H9 (cell line): ENCODE measurements around the gene FAM227A. TPM values are rescaled to one million over a fixed set of nuclear protein-coding genes. Genes with fewer than 3 reads are reported as not detected.

Experiments used
- DNase-seq: peaks from one replicate; pipeline ENCODE4 v3.0.0-alpha.2; 2017
- H2AFZ ChIP-seq: one replicate; pipeline ENCODE4 v1.6.1; 2013; ENCODE audit warnings: mild to moderate bottlenecking, low read length, control low read depth, moderate library complexity
- H2AK5ac ChIP-seq: 2 replicates; pipeline ENCODE4 v1.6.1; 2013; ENCODE audit warnings: low read length, control low read depth, mixed read lengths; ENCODE audit not compliant: insufficient read length
- H2BK120ac ChIP-seq: one replicate; pipeline ENCODE4 v1.6.1; 2013; ENCODE audit warnings: low read depth, mild to moderate bottlenecking, low read length, control low read depth, inconsistent platforms; ENCODE audit not compliant: poor library complexity, severe bottlenecking
- H2BK12ac ChIP-seq: 2 replicates; pipeline ENCODE4 v1.6.1; 2013; ENCODE audit warnings: low read length, control low read depth, mixed read lengths, low read depth; ENCODE audit not compliant: insufficient read length
- H2BK15ac ChIP-seq: 2 replicates; pipeline ENCODE4 v1.6.1; 2013; ENCODE audit warnings: low read depth, low read length, control low read depth
- H2BK20ac ChIP-seq: one replicate; pipeline ENCODE4 v1.6.1; 2013; ENCODE audit warnings: low read depth, mild to moderate bottlenecking, low read length, control low read depth, inconsistent platforms; ENCODE audit not compliant: poor library complexity, severe bottlenecking
- H2BK5ac ChIP-seq: 2 replicates; pipeline ENCODE4 v1.6.1; 2013; ENCODE audit warnings: low read length, control low read depth, mixed read lengths; ENCODE audit not compliant: insufficient read length
- H3K14ac ChIP-seq: 2 replicates; pipeline ENCODE4 v1.6.1; 2013; ENCODE audit warnings: low read length, control low read depth; ENCODE audit not compliant: insufficient read depth
- H3K18ac ChIP-seq: 2 replicates; pipeline ENCODE4 v1.6.1; 2013; ENCODE audit warnings: low read depth, mild to moderate bottlenecking, mixed read lengths, low read length, control low read depth; ENCODE audit not compliant: insufficient read length
- H3K23ac ChIP-seq: 2 replicates; pipeline ENCODE4 v1.6.1; 2013; ENCODE audit warnings: low read length, control low read depth, mixed read lengths, low read depth; ENCODE audit not compliant: insufficient read length
- H3K23me2 ChIP-seq: 2 replicates; pipeline ENCODE4 v1.6.1; 2013; ENCODE audit warnings: low read depth, mild to moderate bottlenecking, mixed read lengths, low read length, control low read depth; ENCODE audit not compliant: insufficient read length, poor library complexity, severe bottlenecking
- H3K27ac ChIP-seq: 2 replicates; pipeline ENCODE4 v1.5.1; 2013; ENCODE audit warnings: low read length, control low read depth, mixed read lengths, low read depth; ENCODE audit not compliant: insufficient read length
- H3K27me3 ChIP-seq: 2 replicates; pipeline ENCODE4 v1.6.1; 2013; ENCODE audit warnings: low read length, control low read depth, inconsistent platforms; ENCODE audit not compliant: insufficient read depth
- H3K4ac ChIP-seq: 2 replicates; pipeline ENCODE4 v1.6.1; 2013; ENCODE audit warnings: low read depth, mild to moderate bottlenecking, control low read depth, inconsistent platforms, low read length, moderate library complexity
- H3K4me1 ChIP-seq: 2 replicates; pipeline ENCODE4 v1.6.1; 2013; ENCODE audit warnings: low read length, control low read depth, inconsistent platforms; ENCODE audit not compliant: insufficient read depth
- H3K4me2 ChIP-seq: 2 replicates; pipeline ENCODE4 v1.6.1; 2013; ENCODE audit warnings: low read length, control low read depth, mixed read lengths; ENCODE audit not compliant: insufficient read length, insufficient read depth
- H3K56ac ChIP-seq: 2 replicates; pipeline ENCODE4 v1.6.1; 2013; ENCODE audit warnings: low read depth, mild to moderate bottlenecking, mixed read lengths, low read length, control low read depth; ENCODE audit not compliant: insufficient read length
- H3K79me1 ChIP-seq: 2 replicates; pipeline ENCODE4 v1.6.1; 2013; ENCODE audit warnings: low read depth, mild to moderate bottlenecking, moderate library complexity, low read length, control low read depth, inconsistent platforms; ENCODE audit not compliant: insufficient read depth, poor library complexity, severe bottlenecking
- H3K79me2 ChIP-seq: 2 replicates; pipeline ENCODE4 v1.6.1; 2013; ENCODE audit warnings: low read length, control low read depth, inconsistent platforms; ENCODE audit not compliant: insufficient read depth
- H3K9ac ChIP-seq: 2 replicates; pipeline ENCODE4 v1.6.1; 2013; ENCODE audit warnings: low read length, control low read depth, mixed read lengths; ENCODE audit not compliant: insufficient read length; ENCODE audit errors: extremely low read depth
- H3K9me3 ChIP-seq: one replicate; pipeline ENCODE4 v1.6.1; 2013; ENCODE audit warnings: low read depth, low read length, inconsistent platforms; ENCODE audit not compliant: control insufficient read depth
- H3T11ph ChIP-seq: one replicate; pipeline ENCODE4 v1.6.1; 2013; ENCODE audit warnings: mild to moderate bottlenecking, low read length, control low read depth, inconsistent platforms
- H4K20me1 ChIP-seq: one replicate; pipeline ENCODE4 v1.6.1; 2013; ENCODE audit not compliant: control insufficient read depth, insufficient read length, insufficient read depth
- H4K5ac ChIP-seq: 2 replicates; pipeline ENCODE4 v1.6.1; 2013; ENCODE audit warnings: low read depth, mild to moderate bottlenecking, mixed read lengths, low read length, control low read depth; ENCODE audit not compliant: insufficient read length
- H4K8ac ChIP-seq: replicated peaks from 2 replicates; pipeline ENCODE4 v1.6.1; 2013; ENCODE audit warnings: low read length, control low read depth, mixed read lengths, low read depth; ENCODE audit not compliant: insufficient read length
- H4K91ac ChIP-seq: 2 replicates; pipeline ENCODE4 v1.6.1; 2013; ENCODE audit warnings: low read depth, mild to moderate bottlenecking, moderate library complexity, mixed read lengths, low read length, control low read depth; ENCODE audit not compliant: insufficient read length
- H3K27ac Mint-ChIP-seq, 3 experiments: 2 replicates in 2 of 3; 3 replicates in 1 of 3; pipeline ENCODE4 v1.8.0; 2020 to 2021; ENCODE audit warnings: mixed read lengths in 3 of 3, mild to moderate bottlenecking in 1 of 3, moderate library complexity in 1 of 3
- H3K27me3 Mint-ChIP-seq: 2 replicates; pipeline ENCODE4 v1.8.0; 2021; ENCODE audit warnings: low read depth, mild to moderate bottlenecking, moderate library complexity, mixed read lengths
- H3K36me3 Mint-ChIP-seq, 3 experiments: 2 replicates in 2 of 3; 3 replicates in 1 of 3; pipeline ENCODE4 v1.8.0; 2020 to 2021; ENCODE audit warnings: low read depth in 3 of 3, mixed read lengths in 3 of 3; ENCODE audit not compliant: insufficient read depth in 1 of 3
- H3K4me1 Mint-ChIP-seq, 2 experiments: 2 replicates each; pipeline ENCODE4 v1.8.0; 2020; ENCODE audit warnings: mixed read lengths in 2 of 2
- H3K4me3 Mint-ChIP-seq, 2 experiments: 2 replicates in 1 of 2; 3 replicates in 1 of 2; pipeline ENCODE4 v1.8.0; 2020 to 2021; ENCODE audit warnings: mild to moderate bottlenecking in 2 of 2, mixed read lengths in 2 of 2, moderate library complexity in 1 of 2
- H3K9me3 Mint-ChIP-seq, 2 experiments: 2 replicates in 1 of 2; 3 replicates in 1 of 2; pipeline ENCODE4 v1.8.0; 2020; ENCODE audit warnings: mild to moderate bottlenecking in 2 of 2, mixed read lengths in 2 of 2, moderate library complexity in 1 of 2
- CTCF ChIP-seq: fragments of 200-600 bp; sonication (generic); conservative IDR thresholded peaks from 3 replicates; pipeline ENCODE4 v1.8.0; 2021; ENCODE audit warnings: antibody characterized with exemption, mild to moderate bottlenecking
- WGBS: extraction: QIAGEN DNeasy Blood & Tissue Kit; methylation state at CpG from one replicate; pipeline ENCODE4 v1.1.7; 2013; ENCODE audit warnings: missing lambda C conversion rate, low lambda C conversion rate, mixed read lengths; ENCODE audit not compliant: insufficient read length; ENCODE audit errors: extremely low coverage; 5-methylcytosine and 5-hydroxymethylcytosine counted together
- total RNA-seq: library from RNA; stranded (reverse); gene quantifications from 2 replicates; pipeline ENCODE4 v1.2.1, GENCODE V29; 2021

FAM227A gene
- total RNA-seq, 1 experiment from 2014 or later: 3.6 TPM

- Histone ChIP-seq H4K5ac (no peak overlapping the region), H3K79me2 (no peaks in the 10 kb centered on the region), H3K27ac (no peak overlapping the region), H3K79me1 (no peaks in the 10 kb centered on the region), H3K4ac (no peak overlapping the region), H3K56ac (no peak overlapping the region), H4K20me1 (no peaks in the 10 kb centered on the region), H2BK15ac (no peak overlapping the region), H4K91ac (no peak overlapping the region), H3K4me1 (no peaks in the 10 kb centered on the region), H3K18ac (no peak overlapping the region), H3K9ac (no peak overlapping the region), H3K27me3 (no peaks in the 10 kb centered on the region), H2BK120ac (no peak overlapping the region), H4K8ac (no peak overlapping the region), H2AK5ac (no peak overlapping the region), H2BK12ac (no peak overlapping the region), H2BK5ac (no peak overlapping the region), H3K9me3 (no peaks in the 10 kb centered on the region), H3K23me2 (no peaks in the 10 kb centered on the region), H2AFZ (no peak overlapping the region), H3T11ph (no peak overlapping the region), H2BK20ac (no peak overlapping the region), H3K23ac (no peak overlapping the region), H3K4me2 (no peak overlapping the region), H3K14ac (no peak overlapping the region)
- WGBS: no CpG with 5 or more reads among the region's 2 CpGs
- Mint-ChIP-seq H3K27ac (no peak overlapping the region; a peak in 2 of 7 replicates), H3K27me3 (no peaks in the 10 kb centered on the region), H3K4me3 (no peak overlapping the region), H3K36me3 (0 out of 7 replicates have a peak, but pooled peaks cover 0 to 3% (median 0%) of the 10 kb centered on the region in 3 experiments), H3K4me1 (peaks cover 3 to 6% of the 10 kb centered on the region in 2 experiments; a peak in 3 of 4 replicates), H3K9me3 (no peaks in the 10 kb centered on the region)
- TF ChIP-seq CTCF: no peak
- DNase-seq: no peak
These were observed 54.9 kb downstream of the FAM227A start for GRCh38 chr22:38601221-38601764.
